ENCODE measurements around the gene SUMO4. TPM values are rescaled to one million over a fixed set of nuclear protein-coding genes. Genes with fewer than 3 reads are reported as not detected.

SUMO4 gene
- total RNA-seq, 1 experiment from 2014 or later: 1.2 TPM

DNA sequence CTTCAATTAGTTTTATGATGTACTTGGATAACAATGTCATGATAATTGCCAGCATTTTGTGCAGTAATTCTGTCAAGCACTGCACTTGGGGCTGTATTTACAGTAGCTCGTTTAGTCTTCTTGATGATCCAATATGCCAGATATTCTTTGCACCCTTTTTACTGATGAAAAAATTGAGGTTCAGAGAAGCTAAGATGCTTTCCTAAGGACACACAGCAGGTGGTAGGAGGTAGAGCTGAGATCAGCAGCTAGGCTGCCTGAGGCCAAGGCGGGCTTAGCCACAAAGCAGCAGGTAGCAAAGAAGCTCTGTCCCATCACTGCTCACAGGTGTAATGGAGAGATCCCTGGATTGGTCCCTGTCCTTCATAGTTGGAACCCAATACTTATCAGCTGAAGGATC lies 33.3 kb downstream of the SUMO4 start (continued):
- TF ChIP-seq, protein P1, sequence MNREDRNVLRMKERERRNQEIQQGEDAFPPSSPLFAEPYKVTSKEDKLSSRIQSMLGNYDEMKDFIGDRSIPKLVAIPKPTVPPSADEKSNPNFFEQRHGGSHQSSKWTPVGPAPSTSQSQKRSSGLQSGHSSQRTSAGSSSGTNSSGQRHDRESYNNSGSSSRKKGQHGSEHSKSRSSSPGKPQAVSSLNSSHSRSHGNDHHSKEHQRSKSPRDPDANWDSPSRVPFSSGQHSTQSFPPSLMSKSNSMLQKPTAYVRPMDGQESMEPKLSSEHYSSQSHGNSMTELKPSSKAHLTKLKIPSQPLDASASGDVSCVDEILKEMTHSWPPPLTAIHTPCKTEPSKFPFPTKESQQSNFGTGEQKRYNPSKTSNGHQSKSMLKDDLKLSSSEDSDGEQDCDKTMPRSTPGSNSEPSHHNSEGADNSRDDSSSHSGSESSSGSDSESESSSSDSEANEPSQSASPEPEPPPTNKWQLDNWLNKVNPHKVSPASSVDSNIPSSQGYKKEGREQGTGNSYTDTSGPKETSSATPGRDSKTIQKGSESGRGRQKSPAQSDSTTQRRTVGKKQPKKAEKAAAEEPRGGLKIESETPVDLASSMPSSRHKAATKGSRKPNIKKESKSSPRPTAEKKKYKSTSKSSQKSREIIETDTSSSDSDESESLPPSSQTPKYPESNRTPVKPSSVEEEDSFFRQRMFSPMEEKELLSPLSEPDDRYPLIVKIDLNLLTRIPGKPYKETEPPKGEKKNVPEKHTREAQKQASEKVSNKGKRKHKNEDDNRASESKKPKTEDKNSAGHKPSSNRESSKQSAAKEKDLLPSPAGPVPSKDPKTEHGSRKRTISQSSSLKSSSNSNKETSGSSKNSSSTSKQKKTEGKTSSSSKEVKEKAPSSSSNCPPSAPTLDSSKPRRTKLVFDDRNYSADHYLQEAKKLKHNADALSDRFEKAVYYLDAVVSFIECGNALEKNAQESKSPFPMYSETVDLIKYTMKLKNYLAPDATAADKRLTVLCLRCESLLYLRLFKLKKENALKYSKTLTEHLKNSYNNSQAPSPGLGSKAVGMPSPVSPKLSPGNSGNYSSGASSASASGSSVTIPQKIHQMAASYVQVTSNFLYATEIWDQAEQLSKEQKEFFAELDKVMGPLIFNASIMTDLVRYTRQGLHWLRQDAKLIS (CRISPR knock-in tag; IDR thresholded peaks at IDR 0.05; ENCODE audit: borderline replicate concordance): no peak

DNA sequence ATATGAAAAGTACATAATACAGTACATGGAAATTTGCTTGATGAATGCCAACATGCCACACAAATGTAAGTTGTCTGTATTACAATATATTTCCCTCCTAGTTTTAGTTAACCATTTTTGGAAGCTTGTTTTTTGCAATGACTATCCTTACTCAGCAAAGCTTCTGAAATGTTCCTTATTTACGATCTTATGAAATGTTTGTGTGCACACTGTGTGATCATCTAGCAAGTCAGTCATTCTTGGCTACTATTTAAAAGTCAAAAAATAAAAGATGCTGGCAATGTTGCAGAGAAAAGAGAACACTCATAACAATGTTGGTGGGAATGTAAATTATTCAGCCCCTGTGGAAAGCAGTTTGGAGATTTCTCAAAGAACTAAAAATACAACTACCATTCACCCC lies 33.8 kb downstream of the SUMO4 start:
- TF ChIP-seq, protein P2, sequence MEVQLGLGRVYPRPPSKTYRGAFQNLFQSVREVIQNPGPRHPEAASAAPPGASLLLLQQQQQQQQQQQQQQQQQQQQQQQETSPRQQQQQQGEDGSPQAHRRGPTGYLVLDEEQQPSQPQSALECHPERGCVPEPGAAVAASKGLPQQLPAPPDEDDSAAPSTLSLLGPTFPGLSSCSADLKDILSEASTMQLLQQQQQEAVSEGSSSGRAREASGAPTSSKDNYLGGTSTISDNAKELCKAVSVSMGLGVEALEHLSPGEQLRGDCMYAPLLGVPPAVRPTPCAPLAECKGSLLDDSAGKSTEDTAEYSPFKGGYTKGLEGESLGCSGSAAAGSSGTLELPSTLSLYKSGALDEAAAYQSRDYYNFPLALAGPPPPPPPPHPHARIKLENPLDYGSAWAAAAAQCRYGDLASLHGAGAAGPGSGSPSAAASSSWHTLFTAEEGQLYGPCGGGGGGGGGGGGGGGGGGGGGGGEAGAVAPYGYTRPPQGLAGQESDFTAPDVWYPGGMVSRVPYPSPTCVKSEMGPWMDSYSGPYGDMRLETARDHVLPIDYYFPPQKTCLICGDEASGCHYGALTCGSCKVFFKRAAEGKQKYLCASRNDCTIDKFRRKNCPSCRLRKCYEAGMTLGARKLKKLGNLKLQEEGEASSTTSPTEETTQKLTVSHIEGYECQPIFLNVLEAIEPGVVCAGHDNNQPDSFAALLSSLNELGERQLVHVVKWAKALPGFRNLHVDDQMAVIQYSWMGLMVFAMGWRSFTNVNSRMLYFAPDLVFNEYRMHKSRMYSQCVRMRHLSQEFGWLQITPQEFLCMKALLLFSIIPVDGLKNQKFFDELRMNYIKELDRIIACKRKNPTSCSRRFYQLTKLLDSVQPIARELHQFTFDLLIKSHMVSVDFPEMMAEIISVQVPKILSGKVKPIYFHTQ (CRISPR knock-in tag; IDR thresholded peaks at IDR 0.05): no peak
- TF ChIP-seq MYBL2 (CRISPR knock-in tag; IDR thresholded peaks at IDR 0.05) (no peak), KAT7 (CRISPR knock-in tag; IDR thresholded peaks at IDR 0.05; ENCODE audit: borderline replicate concordance) (no peak), SMAD3 (CRISPR knock-in tag; IDR thresholded peaks at IDR 0.05; ENCODE audit: borderline replicate concordance) (no peak), PRRX2 (CRISPR knock-in tag; IDR thresholded peaks at IDR 0.05) (no peak), ZNF121 (CRISPR knock-in tag; IDR thresholded peaks at IDR 0.05) (no peak), ETV6 (CRISPR knock-in tag; IDR thresholded peaks at IDR 0.05) (no peak), NR3C1 (CRISPR knock-in tag; conservative IDR thresholded peaks at IDR 0.05; ENCODE audit: low read depth) (no peak), RORB (CRISPR knock-in tag; IDR thresholded peaks at IDR 0.05) (no peak), NFYB (CRISPR knock-in tag; conservative IDR thresholded peaks at IDR 0.05; ENCODE audit: low read depth) (no peak), FOXJ3 (CRISPR knock-in tag; IDR thresholded peaks at IDR 0.05; ENCODE audit: borderline replicate concordance) (no peak), ZNF317 (CRISPR knock-in tag; IDR thresholded peaks at IDR 0.05; ENCODE audit: borderline replicate concordance, low read depth) (no peak), ZNF416 (CRISPR knock-in tag; IDR thresholded peaks at IDR 0.05) (no peak), SP1 (CRISPR knock-in tag; conservative IDR thresholded peaks at IDR 0.05) (no peak)
- TF ChIP-seq, protein P3, sequence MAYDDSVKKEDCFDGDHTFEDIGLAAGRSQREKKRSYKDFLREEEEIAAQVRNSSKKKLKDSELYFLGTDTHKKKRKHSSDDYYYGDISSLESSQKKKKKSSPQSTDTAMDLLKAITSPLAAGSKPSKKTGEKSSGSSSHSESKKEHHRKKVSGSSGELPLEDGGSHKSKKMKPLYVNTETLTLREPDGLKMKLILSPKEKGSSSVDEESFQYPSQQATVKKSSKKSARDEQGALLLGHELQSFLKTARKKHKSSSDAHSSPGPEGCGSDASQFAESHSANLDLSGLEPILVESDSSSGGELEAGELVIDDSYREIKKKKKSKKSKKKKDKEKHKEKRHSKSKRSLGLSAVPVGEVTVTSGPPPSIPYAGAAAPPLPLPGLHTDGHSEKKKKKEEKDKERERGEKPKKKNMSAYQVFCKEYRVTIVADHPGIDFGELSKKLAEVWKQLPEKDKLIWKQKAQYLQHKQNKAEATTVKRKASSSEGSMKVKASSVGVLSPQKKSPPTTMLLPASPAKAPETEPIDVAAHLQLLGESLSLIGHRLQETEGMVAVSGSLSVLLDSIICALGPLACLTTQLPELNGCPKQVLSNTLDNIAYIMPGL (CRISPR knock-in tag; IDR thresholded peaks at IDR 0.05): no peak
- TF ChIP-seq, protein P4, sequence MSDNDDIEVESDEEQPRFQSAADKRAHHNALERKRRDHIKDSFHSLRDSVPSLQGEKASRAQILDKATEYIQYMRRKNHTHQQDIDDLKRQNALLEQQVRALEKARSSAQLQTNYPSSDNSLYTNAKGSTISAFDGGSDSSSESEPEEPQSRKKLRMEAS (CRISPR knock-in tag; IDR thresholded peaks at IDR 0.05): no peak
- TF ChIP-seq, protein P5, sequence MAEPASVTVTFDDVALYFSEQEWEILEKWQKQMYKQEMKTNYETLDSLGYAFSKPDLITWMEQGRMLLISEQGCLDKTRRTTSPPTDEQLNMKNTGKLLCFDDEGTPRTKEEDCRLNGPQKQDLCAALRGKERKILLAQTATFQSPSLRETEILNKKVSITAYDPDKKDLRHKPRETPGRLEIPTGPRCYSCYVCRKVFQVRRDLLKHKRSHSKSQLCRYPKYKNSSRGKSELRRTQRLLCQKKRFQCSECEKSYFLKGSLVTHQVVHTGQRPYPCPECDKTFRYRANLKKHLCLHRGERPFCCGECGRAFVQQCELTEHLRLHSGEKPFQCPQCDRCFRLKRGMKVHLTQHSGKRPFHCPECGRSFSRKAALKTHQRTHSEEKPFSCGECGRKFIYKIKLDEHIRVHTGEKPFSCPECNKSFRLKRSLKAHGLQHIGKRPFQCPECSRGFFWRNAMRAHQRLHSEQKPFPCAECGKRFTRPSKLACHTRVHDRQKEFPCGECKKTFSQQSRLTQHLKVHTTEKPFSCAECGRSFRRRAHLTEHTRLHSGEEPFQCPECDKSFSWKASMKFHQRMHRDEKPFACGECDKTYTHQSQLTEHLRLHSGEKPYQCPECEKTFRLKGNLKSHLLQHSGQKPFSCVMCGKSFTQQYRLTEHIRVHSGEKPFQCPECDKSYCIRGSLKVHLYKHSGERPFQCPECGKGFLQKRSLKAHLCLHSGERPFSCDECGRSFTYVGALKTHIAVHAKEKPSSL (CRISPR knock-in tag; conservative IDR thresholded peaks at IDR 0.05): no peak
- TF ChIP-seq, protein P6, sequence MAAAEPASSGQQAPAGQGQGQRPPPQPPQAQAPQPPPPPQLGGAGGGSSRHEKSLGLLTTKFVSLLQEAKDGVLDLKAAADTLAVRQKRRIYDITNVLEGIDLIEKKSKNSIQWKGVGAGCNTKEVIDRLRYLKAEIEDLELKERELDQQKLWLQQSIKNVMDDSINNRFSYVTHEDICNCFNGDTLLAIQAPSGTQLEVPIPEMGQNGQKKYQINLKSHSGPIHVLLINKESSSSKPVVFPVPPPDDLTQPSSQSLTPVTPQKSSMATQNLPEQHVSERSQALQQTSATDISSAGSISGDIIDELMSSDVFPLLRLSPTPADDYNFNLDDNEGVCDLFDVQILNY (CRISPR knock-in tag; IDR thresholded peaks at IDR 0.05): no peak
- DNase-seq (ENCODE audit: low spot score): no peak
- Mint-ChIP-seq H3K27ac (no peak overlapping the region), H3K4me3 (no peak overlapping the region), H3K9me3 (no peaks in the 10 kb centered on the region), H3K27me3 (ENCODE audit: low read depth) (no peaks in the 10 kb centered on the region), H3K4me1 (peaks cover 5% of the 10 kb centered on the region), H3K36me3 (no peaks in the 10 kb centered on the region)
- ATAC-seq: no peak
- POLR2A ChIA-PET: no interaction called here
- CTCF ChIA-PET: interaction anchor here (0.7 to 3.8 kb wide), 3 partner anchors 83 to 351 kb away, joined by 3 to 35 read pairs (median 4); no protein-coding TSS in a partner anchor
